ENCODE results near the gene FAM221A. TPM values are rescaled to one million over a fixed set of nuclear protein-coding genes. Genes with fewer than 3 reads are reported as not detected.

Gene FAM221A
- total and polyA plus RNA-seq, 2 of the 8 experiments (the other 6 are each of a cell fraction or from before 2014, with no cell fraction given) = 21.5 to 39.0 TPM

GRCh38 chr7:23743226-23743625 is 63.2 kb downstream of the FAM221A start:
- H3K9ac ChIP-seq (replicated peaks in 1 of 4; ENCODE audit: extremely low read depth in 1 of 4, low read depth in 3 of 4, low read length in 3 of 4) = no peak overlapping the region
- H3K14ac ChIP-seq (ENCODE audit: insufficient read length) = no peak overlapping the region
- H2BK120ac ChIP-seq (replicated peaks; ENCODE audit: low read depth, low read length) = no peak overlapping the region
- no peak overlapping the region for H3K4me3 ChIP-seq (ENCODE audit: extremely low read depth in 1 of 4, insufficient read depth in 2 of 4, low read depth in 3 of 4, low read length in 4 of 4)
- no peaks in the 10 kb centered on the region for H3K27me3 ChIP-seq (replicated peaks in 1 of 4; ENCODE audit: control insufficient read depth in 3 of 4, extremely low read depth in 1 of 4, insufficient read depth in 3 of 4, low read length in 3 of 4)
- no peak overlapping the region for H2BK5ac ChIP-seq (ENCODE audit: low read depth, low read length)
- H2BK15ac ChIP-seq (ENCODE audit: low read length) = no peak overlapping the region
- H3K4me2 ChIP-seq (ENCODE audit: insufficient read depth in 1 of 2, low read depth in 2 of 2, low read length in 2 of 2) = no peak overlapping the region
- FAIRE-seq (no peak), DNase-seq (ENCODE audit: low read depth in 1 of 2, low spot score in 2 of 2) (no peak)
- ChIA-PET POLR2A (ENCODE audit: partially characterized antibody) (no interaction called here), CTCF (ENCODE audit: partially characterized antibody) (no interaction called here)
- no peak overlapping the region for H4K8ac ChIP-seq (ENCODE audit: extremely low read depth, insufficient read depth, low read length)
- TF ChIP-seq SAP30 (IDR thresholded peaks at IDR 0.05; ENCODE audit: insufficient read depth, insufficient replicate concordance, low read length) (no peak), POU5F1 (IDR thresholded peaks at IDR 0.05; ENCODE audit: low read depth, low read length) (no peak), POLR2A (IDR thresholded peaks at IDR 0.05; ENCODE audit: control extremely low read depth in 1 of 2, low read depth in 2 of 2, low read length in 2 of 2) (no peak), ATF3 (IDR thresholded peaks at IDR 0.05; ENCODE audit: insufficient read depth, low read depth, low read length) (no peak), ASH2L (IDR thresholded peaks at IDR 0.05; ENCODE audit: low read length) (no peak)
- H3K23me2 ChIP-seq (ENCODE audit: low read depth, low read length) = no peaks in the 10 kb centered on the region
- 86% methylated on average over 4 of the region's 4 CpGs; no CpG with 5 or more reads in 1 of the 2 experiments for WGBS, 2 experiments (ENCODE audit: extremely low coverage in 1 of 2, insufficient coverage in 1 of 2, insufficient read length in 1 of 2, insufficient replicate concordance in 2 of 2, low coverage in 1 of 2, low lambda C conversion rate in 2 of 2, missing lambda C conversion rate in 1 of 2)
- no peak overlapping the region for H2BK20ac ChIP-seq (ENCODE audit: low read length)
- H3K9me3 ChIP-seq (ENCODE audit: insufficient read depth in 2 of 2, low read depth in 1 of 2, low read length in 1 of 2) = peaks cover 0 to 5% of the 10 kb centered on the region in 2 experiments; a peak in 1 of 4 replicates
- H3K56ac ChIP-seq (replicated peaks; ENCODE audit: insufficient read length, low read depth, low read length) = no peak overlapping the region
- no peak overlapping the region for H2BK12ac ChIP-seq (ENCODE audit: low read depth, low read length)
- no peaks in the 10 kb centered on the region for H3K79me1 ChIP-seq (ENCODE audit: low read depth, low read length)
- no peak overlapping the region for H4K5ac ChIP-seq (ENCODE audit: insufficient read length, low read depth, low read length)
- no peak overlapping the region for H3K4ac ChIP-seq (replicated peaks; ENCODE audit: insufficient read length, low read depth, low read length)
- no peaks in the 10 kb centered on the region for H3K36me3 ChIP-seq (ENCODE audit: control insufficient read depth in 2 of 4, insufficient read depth in 4 of 4, low read length in 3 of 4)
- no peak overlapping the region for H2AFZ ChIP-seq (ENCODE audit: low read length)
- H3K18ac ChIP-seq (ENCODE audit: extremely low read depth, low read length) = no peak overlapping the region
- H2AK5ac ChIP-seq (ENCODE audit: low read depth, low read length) = no peak overlapping the region
- H3K4me1 ChIP-seq (replicated peaks in 1 of 4; ENCODE audit: control insufficient read depth in 3 of 4, insufficient read depth in 4 of 4, low read length in 3 of 4) = no peaks in the 10 kb centered on the region
- H4K91ac ChIP-seq (replicated peaks; ENCODE audit: insufficient read length, low read length) = no peak overlapping the region
- no peak overlapping the region for H3K23ac ChIP-seq (ENCODE audit: insufficient read length)
- H3K27ac ChIP-seq (ENCODE audit: low read depth, low read length) = no peak overlapping the region
- no peaks in the 10 kb centered on the region for H4K20me1 ChIP-seq (replicated peaks in 1 of 2; ENCODE audit: control insufficient read depth in 1 of 2, insufficient read depth in 2 of 2, low read length in 2 of 2)
- H3K79me2 ChIP-seq (ENCODE audit: control insufficient read depth in 1 of 2, insufficient read depth in 2 of 2, low read length in 2 of 2) = no peaks in the 10 kb centered on the region

All from H1 (cell line).